SK-N-SH (cell line): Measurements from ENCODE around the gene PHF12. TPM values are rescaled to one million over a fixed set of nuclear protein-coding genes. Genes with fewer than 3 reads are reported as not detected.

Experiments used
- CTCF ChIA-PET: fragments of 300-600, 350-600 bp; formaldehyde crosslinking; extraction: SDS; loops from one replicate; lab custom pipeline; 2021; lab: Yijun Ruan, JAX
- POLR2A ChIA-PET: fragments of 350-600 bp; sonication (Branson Sonifier 250); formaldehyde crosslinking; extraction: SDS; loops from one replicate; lab custom pipeline; 2020; ENCODE audit warnings: antibody characterized with exemption, inconsistent platforms; lab: Yijun Ruan, JAX
- DNase-seq: peaks from one replicate; pipeline ENCODE4 v3.0.0; 2012
- H2AFZ ChIP-seq: fragments of 200-600 bp; sonication (generic); 2 replicates; pipeline ENCODE4 v1.8.1; 2016; ENCODE audit warnings: antibody characterized with exemption, mild to moderate bottlenecking, low read depth
- H3F3A ChIP-seq: fragments of 200-600 bp; sonication (generic); replicated peaks from 2 replicates; pipeline ENCODE3; 2016; ENCODE audit warnings: antibody characterized with exemption, mild to moderate bottlenecking; ENCODE audit not compliant: insufficient read depth
- H3K27ac ChIP-seq, 2 experiments: fragments of 200-500 bp in 1 of 2; fragments of 200-600 bp in 1 of 2; sonication (Bioruptor generic) in 1 of 2; sonication (generic), shearing (Covaris generic) in 1 of 2; 2 replicates each; pipeline versions ENCODE4 v1.5.1 to v1.6.1; 2014 to 2016; ENCODE audit warnings: low read depth in 2 of 2, inconsistent platforms in 1 of 2, low read length in 1 of 2, mild to moderate bottlenecking in 1 of 2, mixed read lengths in 1 of 2
- H3K27me3 ChIP-seq: fragments of 200-600 bp; sonication (generic), shearing (Covaris generic); 2 replicates; pipeline ENCODE4 v1.6.1; 2016; ENCODE audit warnings: mixed run types; ENCODE audit not compliant: insufficient read depth
- H3K36me3 ChIP-seq, 2 experiments: fragments of 200-500 bp in 1 of 2; fragments of 200-600 bp in 1 of 2; sonication (Bioruptor generic) in 1 of 2; sonication (generic) in 1 of 2; replicated peaks in 1 of 2; 2 replicates each; pipeline versions ENCODE3 to v1.5.1; 2014 to 2016; ENCODE audit warnings: low read length in 1 of 2, mild to moderate bottlenecking in 1 of 2; ENCODE audit not compliant: insufficient read depth in 2 of 2, control insufficient read depth in 1 of 2
- H3K4me1 ChIP-seq, 2 experiments: fragments of 200-500 bp in 1 of 2; fragments of 200-600 bp in 1 of 2; sonication (Bioruptor generic) in 1 of 2; sonication (generic), shearing (Covaris generic) in 1 of 2; 2 replicates each; pipeline versions ENCODE4 v1.5.1 to v1.6.1; 2014 to 2016; ENCODE audit warnings: low read depth in 1 of 2, low read length in 1 of 2, mixed run types in 1 of 2; ENCODE audit not compliant: insufficient read depth in 2 of 2, control insufficient read depth in 1 of 2
- H3K4me2 ChIP-seq: fragments of 200-600 bp; sonication (generic), shearing (Covaris generic); 2 replicates; pipeline ENCODE4 v1.6.1; 2017; ENCODE audit warnings: mixed run types
- H3K4me3 ChIP-seq, 2 experiments: fragments of 200-500 bp in 1 of 2; fragments of 200-600 bp in 1 of 2; sonication (Bioruptor generic) in 1 of 2; sonication (generic), shearing (Covaris generic) in 1 of 2; 2 replicates each; pipeline versions ENCODE4 v1.5.1 to v1.8.1; 2014 to 2016; ENCODE audit warnings: low read depth in 2 of 2, inconsistent platforms in 1 of 2, low read length in 1 of 2, mild to moderate bottlenecking in 1 of 2, mixed read lengths in 1 of 2, moderate library complexity in 1 of 2
- H3K79me2 ChIP-seq: fragments of 200-600 bp; sonication (generic); 2 replicates; pipeline ENCODE4 v1.8.1; 2017; ENCODE audit warnings: mild to moderate bottlenecking; ENCODE audit not compliant: insufficient read depth
- H3K9ac ChIP-seq: fragments of 200-600 bp; sonication (generic); 2 replicates; pipeline ENCODE4 v1.6.1; 2017; ENCODE audit warnings: mixed run types
- H3K9me2 ChIP-seq: fragments of 200-600 bp; sonication (generic); 2 replicates; pipeline ENCODE4 v1.6.1; 2017; ENCODE audit warnings: mixed run types
- H3K9me3 ChIP-seq: fragments of 200-600 bp; sonication (generic); 2 replicates; pipeline ENCODE4 v1.6.1; 2017; ENCODE audit warnings: mixed run types, mild to moderate bottlenecking, moderate library complexity
- H4K20me1 ChIP-seq: fragments of 200-600 bp; sonication (generic); 2 replicates; pipeline ENCODE4 v1.6.1; 2017; ENCODE audit warnings: mild to moderate bottlenecking, mixed run types; ENCODE audit not compliant: insufficient read depth
- EP300 ChIP-seq, 2 experiments: IDR thresholded peaks; 2 replicates each; pipeline versions ENCODE4 v1.4.0 to v1.6.1; 2012; ENCODE audit warnings: borderline replicate concordance in 1 of 2, low read depth in 1 of 2, low read length in 1 of 2
- FOSL2 ChIP-seq: IDR thresholded peaks from 2 replicates; pipeline ENCODE4 v1.4.0; 2012; ENCODE audit warnings: low read depth, mild to moderate bottlenecking, moderate library complexity, borderline replicate concordance
- FOXJ3 ChIP-seq: sonication (generic); formaldehyde crosslinking; IDR thresholded peaks from 2 replicates; pipeline ENCODE4 v1.5.1; 2020; ENCODE audit warnings: mild to moderate bottlenecking, missing genetic modification reagents
- FOXM1 ChIP-seq: IDR thresholded peaks from 2 replicates; pipeline ENCODE4 v1.4.0; 2012; ENCODE audit warnings: low read depth, mild to moderate bottlenecking
- MXI1 ChIP-seq: IDR thresholded peaks from 2 replicates; pipeline ENCODE4 v1.6.1; 2012; ENCODE audit warnings: mild to moderate bottlenecking, low read depth, low read length, improper control_type of control experiment
- NFIC ChIP-seq: IDR thresholded peaks from 2 replicates; pipeline ENCODE4 v1.4.0; 2012; ENCODE audit warnings: borderline replicate concordance
- NRF1 ChIP-seq: IDR thresholded peaks from 2 replicates; pipeline ENCODE4 v1.6.1; 2012; ENCODE audit warnings: low read depth, mild to moderate bottlenecking, low read length
- PBX3 ChIP-seq: IDR thresholded peaks from 2 replicates; pipeline ENCODE4; 2012
- RXRA ChIP-seq: IDR thresholded peaks from 2 replicates; pipeline ENCODE4 v1.4.0; 2012; ENCODE audit warnings: low read depth, mild to moderate bottlenecking, borderline replicate concordance
- SIN3A ChIP-seq: IDR thresholded peaks from 2 replicates; pipeline ENCODE4 v1.6.1; 2012; ENCODE audit warnings: low read depth, mild to moderate bottlenecking, low read length, moderate library complexity, borderline replicate concordance
- TCF12 ChIP-seq: IDR thresholded peaks from 2 replicates; pipeline ENCODE4 v1.4.0; 2012
- ZBTB33 ChIP-seq: IDR thresholded peaks from 2 replicates; pipeline ENCODE4 v1.4.0; 2012; ENCODE audit warnings: low read depth, borderline replicate concordance
- WGBS: methylation state at CpG from one replicate; pipeline ENCODE4 v1.1.6; 2017; ENCODE audit warnings: low lambda C conversion rate; 5-methylcytosine and 5-hydroxymethylcytosine counted together
- polyA plus RNA-seq, 3 experiments: library from polyadenylated mRNA; depleted of rRNA; stranded (reverse); fragments of >200 nt; gene quantifications; 2 replicates each; pipeline ENCODE4 v1.2.3, GENCODE V29; 2012
- TF ChIP-seq, protein P1 (sequence below): IDR thresholded peaks from 2 replicates; pipeline ENCODE4 v1.4.0; 2012; ENCODE audit warnings: low read depth

PHF12 gene
- polyA plus RNA-seq, 1 of the 3 experiments (the other 2 are of a cell fraction): 24.0 TPM

- Histone ChIP-seq H4K20me1 (peaks cover 28% of the 10 kb centered on the region), H3K9ac (peak overlapping the region; percentile 90), H3K27ac (peak overlapping the region in 1 of 2 experiments; percentile 99; a peak in 2 of 4 replicates), H3K4me1 (peaks cover 12 to 20% of the 10 kb centered on the region in 2 experiments; a peak in 3 of 4 replicates), H3K4me2 (peak overlapping the region; percentile 87), H3F3A (peaks cover 45% of the 10 kb centered on the region), H3K36me3 (peaks cover 20 to 25% of the 10 kb centered on the region in 2 experiments), H2AFZ (no peak overlapping the region), H3K27me3 (no peaks in the 10 kb centered on the region), H3K9me3 (no peaks in the 10 kb centered on the region), H3K4me3 (no peak overlapping the region), H3K79me2 (peaks cover 94% of the 10 kb centered on the region), H3K9me2 (no peaks in the 10 kb centered on the region)
- WGBS: 46% methylated on average over 4 of the region's 4 CpGs
- TF ChIP-seq FOSL2: peak; percentile 31; the same call in 1 of the 2 replicates
- TF ChIP-seq NRF1: no peak
- TF ChIP-seq PBX3: peak; percentile 36; the same call in 1 of the 2 replicates
- 0 out of 2 replicates have a peak, but pooled peaks have one; percentile 10 for TF ChIP-seq ZBTB33
- TF ChIP-seq EP300 (IDR thresholded peaks at IDR 0.05; ENCODE audit: borderline replicate concordance in 1 of 2, low read depth in 1 of 2, low read length in 1 of 2): peak in 1 of 2 experiments; percentile 55; a peak in 1 of 4 replicates
- TF ChIP-seq TCF12: peak; percentile 59
- no peak for TF ChIP-seq MXI1
- TF ChIP-seq, protein P1, sequence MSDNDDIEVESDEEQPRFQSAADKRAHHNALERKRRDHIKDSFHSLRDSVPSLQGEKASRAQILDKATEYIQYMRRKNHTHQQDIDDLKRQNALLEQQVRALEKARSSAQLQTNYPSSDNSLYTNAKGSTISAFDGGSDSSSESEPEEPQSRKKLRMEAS: no peak
- no peak for TF ChIP-seq FOXM1
- TF ChIP-seq SIN3A: no peak
- TF ChIP-seq NFIC: 0 out of 2 replicates have a peak, but pooled peaks have one; percentile 20
- TF ChIP-seq RXRA: no peak
- TF ChIP-seq FOXJ3 (CRISPR knock-in tag): no peak
- POLR2A ChIA-PET: no interaction called here
- CTCF ChIA-PET: interaction anchor here (0.6 to 2.2 kb wide), 5 partner anchors 9 to 220 kb away, joined by 3 to 8 read pairs (median 3); partner anchors contain the start of gene FLOT2
- DNase-seq: no peak
Measured at GRCh38 chr17:28946239-28946638, 5.1 kb downstream of the PHF12 start.
